HK-2 (cell line): ENCODE data around the gene NTM.

Source experiments
- DNase-seq: peaks from one replicate; pipeline ENCODE4 v3.0.0-alpha.2; 2018; ENCODE audit not compliant: unreplicated experiment

The NTM gene

GRCh38 chr11:131822506-131822905 lies 452.1 kb downstream of the NTM start:
- DNase-seq, result no peak

DNA sequence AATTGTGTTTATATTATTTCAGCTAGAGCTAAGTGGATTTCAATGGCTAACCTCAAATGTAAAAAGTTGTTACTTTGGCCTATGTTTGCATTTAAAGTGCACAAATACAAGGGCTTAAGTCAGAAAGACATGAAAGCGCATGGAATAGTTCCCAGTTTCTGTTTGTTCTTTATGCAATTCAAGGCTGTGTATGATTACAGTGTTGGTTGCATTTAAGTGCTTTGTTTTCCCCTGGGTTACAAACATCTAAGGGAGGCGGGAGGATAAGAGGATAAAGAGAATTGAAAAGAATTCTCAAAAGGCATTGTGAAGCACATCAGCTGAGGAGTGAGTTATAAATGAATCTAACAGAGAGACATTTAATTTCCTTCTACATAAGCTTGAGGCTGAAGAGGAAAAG lies 453.4 kb downstream of the NTM start:
- DNase-seq, result no peak

DNA sequence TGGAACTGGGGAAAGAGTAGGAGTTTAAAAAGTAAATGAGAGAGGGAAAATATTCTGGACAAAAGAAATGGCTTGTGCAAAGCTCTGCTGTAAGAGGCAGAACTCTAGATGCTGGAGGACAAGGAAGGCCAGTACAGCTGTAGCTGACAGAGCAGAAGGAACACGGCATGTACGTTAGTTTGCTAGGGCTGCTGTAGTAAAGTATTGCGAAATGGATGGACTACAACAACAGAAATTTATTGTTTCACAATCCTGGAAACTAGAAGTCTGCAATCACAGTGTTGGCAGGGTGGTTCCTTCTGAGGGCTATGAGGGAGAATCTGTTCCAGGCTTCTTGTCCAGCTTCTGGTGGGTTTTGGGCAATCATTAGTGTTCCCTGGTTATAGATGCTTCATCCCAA lies 454.4 kb downstream of the NTM start:
- DNase-seq, result no peak

- no peak for DNase-seq
These were observed 457.0 kb downstream of the NTM start for GRCh38 chr11:131827430-131827829.

GRCh38 chr11:131829725-131830124 lies 459.3 kb downstream of the NTM start:
- DNase-seq, result no peak

DNA sequence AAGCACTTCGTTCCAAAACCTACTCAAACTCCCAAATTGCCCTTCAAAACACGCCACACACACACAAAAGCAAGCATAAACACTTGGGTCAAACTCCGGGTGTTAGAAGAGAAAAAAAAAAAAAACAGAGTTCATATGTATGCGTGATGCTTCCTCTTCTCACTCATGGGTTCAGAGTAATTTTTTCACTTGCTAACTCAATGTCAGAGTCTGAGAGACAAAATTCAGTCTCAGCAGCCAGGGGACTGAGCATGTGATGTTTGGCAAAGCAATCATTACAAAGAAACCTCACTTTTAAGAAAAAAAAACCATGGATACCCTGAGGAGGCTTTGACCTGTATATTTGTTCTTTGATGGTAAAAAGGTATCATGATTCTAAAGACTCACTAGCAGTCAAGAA lies 461.7 kb downstream of the NTM start:
- DNase-seq, result no peak

DNA sequence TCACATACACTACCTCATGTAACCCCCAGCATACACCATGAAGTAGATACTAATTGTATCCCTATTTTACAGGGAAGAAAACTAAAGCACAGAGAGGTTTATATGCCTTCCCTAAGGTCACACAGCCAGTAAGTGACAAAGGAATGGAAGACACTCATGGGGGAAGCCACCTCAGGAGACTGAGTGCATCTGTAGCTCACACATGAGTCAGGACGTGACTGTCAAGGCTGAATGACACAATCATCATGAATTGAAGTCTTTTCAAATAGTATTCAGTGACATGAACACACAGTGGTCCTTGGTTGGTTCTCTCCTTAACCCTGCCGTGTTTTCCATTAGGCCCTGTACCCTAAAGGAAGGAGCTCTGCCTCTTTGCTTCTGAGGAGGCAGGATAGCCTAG lies 463.0 kb downstream of the NTM start:
- no peak for DNase-seq

- no peak for DNase-seq
These were observed 467.1 kb downstream of the NTM start for GRCh38 chr11:131837562-131837961.

GRCh38 chr11:131838016-131838415 lies 467.6 kb downstream of the NTM start:
- no peak for DNase-seq

GRCh38 chr11:131839326-131839725 lies 468.9 kb downstream of the NTM start:
- no peak for DNase-seq

- no peak for DNase-seq
These were observed 470.1 kb downstream of the NTM start for GRCh38 chr11:131840545-131840944.

DNA sequence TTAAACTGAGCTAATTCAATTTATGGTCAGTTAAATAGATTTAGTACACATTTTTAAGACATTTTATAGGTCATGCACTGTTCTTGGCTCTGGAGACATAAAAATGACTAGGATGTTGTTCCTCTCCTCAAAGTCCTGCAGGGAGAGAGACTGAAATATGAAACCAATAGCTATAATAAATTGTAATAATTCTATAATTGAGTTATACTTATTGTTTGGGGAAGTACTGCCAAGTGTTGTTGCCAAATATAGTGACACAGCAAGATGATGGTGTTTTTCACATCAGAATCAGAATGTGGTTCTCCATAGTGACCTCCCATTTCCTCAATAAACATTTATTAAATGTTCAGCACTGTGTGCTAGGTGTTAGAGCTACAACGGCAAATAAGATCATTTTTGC lies 470.6 kb downstream of the NTM start:
- no peak for DNase-seq

DNA sequence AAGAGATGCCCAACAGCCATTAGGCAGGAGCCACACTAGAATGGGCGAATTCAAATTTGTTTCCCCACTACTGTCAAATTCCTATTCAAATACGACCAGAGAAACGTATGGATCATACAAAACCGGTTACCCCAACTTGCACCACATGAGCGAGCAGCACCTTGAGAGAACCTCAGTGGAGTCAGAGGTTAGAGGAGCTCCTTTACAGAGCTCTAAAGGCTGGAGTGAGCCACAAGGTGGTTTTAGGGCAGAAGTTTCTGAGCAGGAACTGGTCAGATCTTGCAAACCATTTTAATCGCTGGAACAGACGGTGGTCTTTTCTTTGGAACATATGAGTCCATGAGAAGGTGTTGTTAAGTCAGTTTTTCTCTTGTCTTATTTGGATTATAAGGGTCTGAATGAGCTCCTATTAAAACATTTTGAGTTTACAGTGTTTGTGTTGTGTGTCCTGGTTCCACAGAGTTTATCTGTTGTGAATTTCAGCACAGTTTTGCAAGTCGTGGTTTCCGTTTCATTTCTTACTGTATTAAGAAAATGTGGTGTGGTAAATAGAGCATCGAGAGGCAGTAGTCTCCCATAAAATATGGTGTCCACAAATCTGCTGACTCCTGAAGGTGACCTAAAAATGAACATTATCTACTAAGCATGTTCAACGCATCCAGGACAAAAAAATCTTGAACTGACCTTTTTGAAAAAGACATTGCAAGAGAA lies 471.7 kb downstream of the NTM start:
- DNase-seq, result no peak

- no peak for DNase-seq
These were observed 474.8 kb downstream of the NTM start for GRCh38 chr11:131845255-131845654.

DNA sequence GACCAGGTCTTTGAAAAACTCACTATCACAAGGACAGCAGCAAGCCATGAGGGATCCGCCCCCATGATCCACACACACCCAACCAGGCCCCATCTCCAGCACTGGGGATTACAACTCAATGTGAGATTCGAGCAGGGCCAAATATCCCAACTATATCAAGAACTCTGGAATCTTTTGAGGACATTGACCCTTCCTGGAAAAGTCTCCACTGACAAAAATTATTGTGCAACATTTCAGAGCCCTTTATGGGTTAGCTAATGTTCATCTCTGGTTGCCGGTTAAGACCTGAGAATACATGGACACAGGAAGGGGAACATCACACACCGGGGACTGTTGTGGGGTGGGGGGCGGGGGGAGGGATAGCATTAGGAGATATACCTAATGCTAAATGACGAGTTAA lies 479.1 kb downstream of the NTM start:
- no peak for DNase-seq

GRCh38 chr11:131850507-131850906 lies 480.1 kb downstream of the NTM start:
- DNase-seq, result no peak

DNA sequence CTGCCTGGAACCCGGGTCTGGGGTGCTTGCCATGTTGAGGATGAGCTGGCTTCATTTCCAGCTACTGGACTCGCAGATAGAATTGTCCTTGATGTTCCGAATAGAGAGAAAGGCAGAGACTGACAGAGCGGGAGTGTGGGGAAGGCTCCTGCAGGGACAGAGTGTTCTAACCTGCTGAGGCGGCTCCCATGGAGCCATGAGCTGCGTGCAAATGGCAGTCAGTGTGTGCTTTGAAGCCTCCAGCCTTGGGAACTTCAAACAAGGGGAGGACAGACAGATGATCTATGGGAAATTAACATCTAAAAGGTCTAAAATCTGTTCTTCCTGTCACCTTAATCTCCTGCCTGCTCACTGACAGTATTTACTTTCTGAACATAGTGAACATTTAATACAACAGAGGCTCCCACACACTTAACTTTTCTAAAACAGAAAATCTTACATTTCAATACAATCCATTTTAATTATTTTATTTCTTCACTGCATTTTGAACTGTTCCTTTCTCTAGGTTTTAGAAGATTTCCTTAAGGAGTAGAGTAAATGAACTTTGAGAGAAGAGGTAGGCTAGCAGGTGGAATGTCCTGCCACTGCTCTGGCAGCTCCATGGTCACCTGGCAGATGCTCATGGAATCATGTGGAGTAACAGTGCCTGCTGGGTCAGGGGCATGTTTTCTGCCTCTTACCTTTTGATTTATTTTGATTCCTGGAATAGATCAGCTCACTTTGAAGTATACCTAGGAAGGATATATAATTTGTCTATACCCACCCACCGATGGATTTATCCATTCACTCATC lies 481.7 kb downstream of the NTM start:
- DNase-seq, result no peak

GRCh38 chr11:131852757-131853156 lies 482.3 kb downstream of the NTM start:
- no peak for DNase-seq

GRCh38 chr11:131854391-131854790 lies 484.0 kb downstream of the NTM start:
- DNase-seq, result no peak

DNA sequence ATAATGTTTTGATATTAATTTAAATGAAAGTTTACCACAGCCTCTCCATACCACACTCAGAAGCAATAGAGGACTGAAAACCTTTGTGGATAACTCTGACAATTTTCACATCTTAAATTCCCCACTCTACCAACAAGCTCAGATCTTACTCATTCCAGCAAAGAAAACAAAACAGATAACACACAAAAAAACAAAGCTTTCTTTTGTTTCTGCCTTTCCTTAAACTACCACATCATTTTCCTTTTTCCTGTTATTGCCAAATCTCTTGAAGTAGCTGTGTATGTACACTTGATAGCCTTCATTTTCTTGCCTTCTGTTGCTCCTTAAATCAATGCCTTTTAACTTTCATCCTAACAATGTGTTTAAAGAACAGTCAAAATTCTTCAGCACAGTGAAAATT lies 484.9 kb downstream of the NTM start:
- no peak for DNase-seq

GRCh38 chr11:131857246-131857645 lies 486.8 kb downstream of the NTM start:
- no peak for DNase-seq

- DNase-seq, result no peak
These were observed 488.1 kb downstream of the NTM start for GRCh38 chr11:131858505-131858904.

DNA sequence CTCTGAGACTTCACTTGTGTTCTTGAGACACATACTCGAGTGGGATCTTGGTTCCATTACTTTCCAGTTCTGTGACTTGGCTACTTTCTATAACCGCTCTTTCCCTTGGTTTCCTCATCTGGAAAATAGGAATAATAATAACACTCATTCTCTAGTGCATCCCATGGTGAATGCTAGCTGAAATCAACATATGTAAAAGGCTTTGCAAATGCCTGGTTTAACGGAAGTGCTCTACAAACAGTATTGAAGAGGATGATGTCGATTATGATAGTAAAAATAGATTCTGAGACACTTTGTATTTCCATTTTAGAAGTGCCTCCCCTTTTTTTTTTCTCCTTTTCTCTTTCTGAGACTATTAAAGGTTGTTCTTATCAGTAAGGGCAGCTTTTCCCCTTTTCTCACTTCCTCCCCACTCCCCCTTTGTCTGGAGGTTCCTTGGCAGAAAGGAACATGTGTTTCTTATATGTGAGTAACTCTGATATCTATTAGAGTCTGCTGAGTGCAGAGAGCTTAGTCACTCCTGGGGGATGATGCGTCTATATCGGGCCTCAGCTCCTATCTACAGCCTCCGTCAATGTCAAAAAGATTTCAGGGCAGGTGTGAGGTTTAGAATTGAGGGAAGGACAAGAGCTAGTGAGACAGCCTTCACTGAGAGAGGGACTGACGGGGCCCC lies 489.3 kb downstream of the NTM start:
- DNase-seq, result no peak
